HEK293 (cell line): ENCODE data around the gene NAT16.

Experiments used
- ATF2 ChIP-seq: fragments of 450-650 bp; formaldehyde crosslinking; IDR thresholded peaks from 2 replicates; pipeline ENCODE4 v1.5.1; 2016; ENCODE audit warnings: missing biosample characterization, missing genetic modification characterization, low read depth
- CTCF ChIP-seq: fragments of 450-650 bp; formaldehyde crosslinking; IDR thresholded peaks from 2 replicates; pipeline ENCODE4 v1.5.1; 2016; ENCODE audit warnings: missing biosample characterization, missing genetic modification characterization
- EGR2 ChIP-seq: fragments of 450-650 bp; formaldehyde crosslinking; IDR thresholded peaks from 2 replicates; pipeline ENCODE4 v1.5.1; 2016; ENCODE audit warnings: low read depth, missing biosample characterization, missing genetic modification characterization
- REST ChIP-seq: fragments of 450-650 bp; formaldehyde crosslinking; IDR thresholded peaks from 2 replicates; pipeline ENCODE4 v1.5.1; 2016; ENCODE audit warnings: missing biosample characterization, missing genetic modification characterization
- ZNF214 ChIP-seq: fragments of 450-650 bp; formaldehyde crosslinking; IDR thresholded peaks from 2 replicates; pipeline ENCODE4 v1.5.1; 2017; ENCODE audit warnings: missing biosample characterization, mild to moderate bottlenecking, missing genetic modification characterization, borderline replicate concordance
- ZNF292 ChIP-seq: fragments of 450-650 bp; formaldehyde crosslinking; IDR thresholded peaks from 2 replicates; pipeline ENCODE4 v1.5.1; 2016; ENCODE audit warnings: low read depth, missing biosample characterization, missing genetic modification characterization, borderline replicate concordance
- ZNF350 ChIP-seq: fragments of 450-650 bp; formaldehyde crosslinking; IDR thresholded peaks from 2 replicates; pipeline ENCODE4 v1.5.0; 2017; ENCODE audit warnings: missing biosample characterization, mild to moderate bottlenecking, missing genetic modification characterization
- ZNF354C ChIP-seq: fragments of 450-650 bp; formaldehyde crosslinking; IDR thresholded peaks from 2 replicates; pipeline ENCODE4 v1.5.1; 2016; ENCODE audit warnings: missing biosample characterization, missing genetic modification characterization, low read depth, borderline replicate concordance
- ZNF416 ChIP-seq: fragments of 450-650 bp; formaldehyde crosslinking; IDR thresholded peaks from 2 replicates; pipeline ENCODE4 v1.5.1; 2016; ENCODE audit warnings: missing biosample characterization, missing genetic modification characterization
- ZNF555 ChIP-seq: fragments of 450-650 bp; formaldehyde crosslinking; conservative IDR thresholded peaks from 2 replicates; pipeline ENCODE4 v1.5.1; 2017; ENCODE audit warnings: missing biosample characterization, mild to moderate bottlenecking, missing genetic modification characterization, inconsistent platforms
- ZNF629 ChIP-seq: fragments of 450-650 bp; formaldehyde crosslinking; IDR thresholded peaks from 2 replicates; pipeline ENCODE4 v1.5.1; 2017; ENCODE audit warnings: missing biosample characterization, missing genetic modification characterization
- ZNF670 ChIP-seq: fragments of 450-650 bp; formaldehyde crosslinking; IDR thresholded peaks from 2 replicates; pipeline ENCODE4 v1.5.1; 2016; ENCODE audit warnings: missing biosample characterization, missing genetic modification characterization, low read depth
- ZNF677 ChIP-seq: fragments of 450-650 bp; IDR thresholded peaks from 2 replicates; pipeline ENCODE4 v1.5.0; 2018; ENCODE audit warnings: missing biosample characterization, mild to moderate bottlenecking, missing genetic modification characterization, moderate library complexity
- ZNF785 ChIP-seq: fragments of 450-650 bp; formaldehyde crosslinking; IDR thresholded peaks from 2 replicates; pipeline ENCODE4 v1.5.1; 2016; ENCODE audit warnings: missing biosample characterization, missing genetic modification characterization

- TF ChIP-seq ZNF416 (tag by site-specific recombination) (no peak), CTCF (tag by site-specific recombination) (no peak), ZNF214 (tag by site-specific recombination) (no peak), ZNF292 (tag by site-specific recombination) (no peak), ZNF785 (tag by site-specific recombination) (no peak), ZNF670 (no peak), ZNF629 (tag by site-specific recombination) (no peak), EGR2 (no peak), ATF2 (tag by site-specific recombination) (no peak), ZNF354C (no peak), REST (tag by site-specific recombination) (no peak), ZNF677 (no peak), ZNF555 (tag by site-specific recombination) (no peak), ZNF350 (no peak)
These were observed 27.4 kb upstream of the NAT16 start for GRCh38 chr7:101207459-101207858.
